ENCODE results near the gene TICAM2. TPM values are rescaled to one million over a fixed set of nuclear protein-coding genes. Genes with fewer than 3 reads are reported as not detected.

The TICAM2 gene
- total RNA-seq, 1 experiment from 2014 or later, result 3.9 TPM

- no peaks in the 10 kb centered on the region for H3F3A ChIP-seq (ENCODE audit: low read length, unreplicated experiment)
- peaks cover 39% of the 10 kb centered on the region for H3K4me1 ChIP-seq (ENCODE audit: insufficient read depth, low read length)
- H2AFZ ChIP-seq (ENCODE audit: low read length), result no peak overlapping the region
- TF ChIP-seq EZH2 (IDR thresholded peaks at IDR 0.05; ENCODE audit: low read length, unreplicated experiment) (no peak), CTCF (conservative IDR thresholded peaks at IDR 0.05; ENCODE audit: low read depth, low read length) (no peak), EZH2phosphoT487 (IDR thresholded peaks at IDR 0.05; ENCODE audit: borderline replicate concordance, low read length) (no peak)
- H3K27ac ChIP-seq (ENCODE audit: low read length), result peak overlapping the region; percentile 21; the same call in 1 of the 2 replicates
- no peaks in the 10 kb centered on the region for H3K27me3 ChIP-seq (ENCODE audit: low read length)
- ATAC-seq (peak; percentile 8), DNase-seq (no peak)
- no TSS peak for BruUV-seq (replicated peaks)
- H3K36me3 ChIP-seq (ENCODE audit: low read depth, low read length), result no peaks in the 10 kb centered on the region
- no peaks in the 10 kb centered on the region for H4K20me1 ChIP-seq (ENCODE audit: low read length)
- ChIA-PET CTCF (no interaction called here), POLR2A (ENCODE audit: unreplicated experiment) (no interaction called here)
- H3K9me3 ChIP-seq (ENCODE audit: low read length), result no peaks in the 10 kb centered on the region
- H3K79me2 ChIP-seq (ENCODE audit: low read length), result no peaks in the 10 kb centered on the region
- intact Hi-C loops (cut with micrococcal nuclease), result loop anchor here (2.0 kb wide), 1 partner anchor 34 kb away; the partner anchor contains the start of gene FEM1C
- H3K9me2 ChIP-seq (replicated peaks; ENCODE audit: low read length), result no peaks in the 10 kb centered on the region
- H3K4me2 ChIP-seq (ENCODE audit: low read length), result peak overlapping the region; percentile 45
- no peak overlapping the region for H3K4me3 ChIP-seq (ENCODE audit: low read length)
- no peak overlapping the region for H3K9ac ChIP-seq (ENCODE audit: low read length)
Measured at GRCh38 chr5:115579216-115579615, 23.1 kb downstream of the TICAM2 start.

GRCh38 chr5:115578657-115579056 is 23.6 kb downstream of the TICAM2 start:
- no peaks in the 10 kb centered on the region for H4K20me1 ChIP-seq (ENCODE audit: low read length)
- H2AFZ ChIP-seq (ENCODE audit: low read length), result no peak overlapping the region
- DNase-seq (no peak), ATAC-seq (no peak)
- no peaks in the 10 kb centered on the region for H3K9me3 ChIP-seq (ENCODE audit: low read length)
- no peaks in the 10 kb centered on the region for H3K36me3 ChIP-seq (ENCODE audit: low read depth, low read length)
- POLR2A ChIA-PET (ENCODE audit: unreplicated experiment), result no interaction called here
- no peak overlapping the region for H3K9ac ChIP-seq (ENCODE audit: low read length)
- no peaks in the 10 kb centered on the region for H3K27me3 ChIP-seq (ENCODE audit: low read length)
- TF ChIP-seq EZH2phosphoT487 (IDR thresholded peaks at IDR 0.05; ENCODE audit: borderline replicate concordance, low read length) (no peak), CTCF (conservative IDR thresholded peaks at IDR 0.05; ENCODE audit: low read depth, low read length) (no peak), EZH2 (IDR thresholded peaks at IDR 0.05; ENCODE audit: low read length, unreplicated experiment) (no peak)
- peaks cover 36% of the 10 kb centered on the region for H3K4me1 ChIP-seq (ENCODE audit: insufficient read depth, low read length)
- no peaks in the 10 kb centered on the region for H3K79me2 ChIP-seq (ENCODE audit: low read length)
- H3K27ac ChIP-seq (ENCODE audit: low read length), result no peak overlapping the region
- BruUV-seq (replicated peaks), result no TSS peak
- CTCF ChIA-PET, result no interaction called here
- no peak overlapping the region for H3K4me2 ChIP-seq (ENCODE audit: low read length)
- intact Hi-C loops (cut with micrococcal nuclease), result loop anchor here (2.0 kb wide), 1 partner anchor 34 kb away; the partner anchor contains the start of gene FEM1C
- H3F3A ChIP-seq (ENCODE audit: low read length, unreplicated experiment), result no peaks in the 10 kb centered on the region
- no peak overlapping the region for H3K4me3 ChIP-seq (ENCODE audit: low read length)
- H3K9me2 ChIP-seq (replicated peaks; ENCODE audit: low read length), result no peaks in the 10 kb centered on the region

- ATAC-seq (no peak), DNase-seq (no peak)
- Histone ChIP-seq H4K20me1 (ENCODE audit: low read length) (no peaks in the 10 kb centered on the region), H3K79me2 (ENCODE audit: low read length) (no peaks in the 10 kb centered on the region), H3K9me2 (replicated peaks; ENCODE audit: low read length) (no peaks in the 10 kb centered on the region), H3K36me3 (ENCODE audit: low read depth, low read length) (no peaks in the 10 kb centered on the region), H3K27me3 (ENCODE audit: low read length) (no peaks in the 10 kb centered on the region), H3K9me3 (ENCODE audit: low read length) (no peaks in the 10 kb centered on the region), H3K9ac (ENCODE audit: low read length) (no peak overlapping the region), H3K27ac (ENCODE audit: low read length) (no peak overlapping the region), H3F3A (ENCODE audit: low read length, unreplicated experiment) (no peaks in the 10 kb centered on the region), H3K4me1 (ENCODE audit: insufficient read depth, low read length) (peaks cover 36% of the 10 kb centered on the region), H2AFZ (ENCODE audit: low read length) (no peak overlapping the region), H3K4me2 (ENCODE audit: low read length) (no peak overlapping the region), H3K4me3 (ENCODE audit: low read length) (no peak overlapping the region)
- intact Hi-C loops (cut with micrococcal nuclease), result loop anchor here (2.0 kb wide), 1 partner anchor 33 kb away; the partner anchor contains the start of gene FEM1C
- POLR2A ChIA-PET (ENCODE audit: unreplicated experiment), result no interaction called here
- BruUV-seq (replicated peaks), result no TSS peak
- CTCF ChIA-PET, result no interaction called here
- no peak for TF ChIP-seq EZH2phosphoT487 (IDR thresholded peaks at IDR 0.05; ENCODE audit: borderline replicate concordance, low read length)
Measured at GRCh38 chr5:115577741-115578140, 24.5 kb downstream of the TICAM2 start.

All from PC-3 (cell line).